Activated CD4-positive, alpha-beta T cell treated with anti-CD3 and anti-CD28 coated beads, Interleukin-2, amount 50 U/mL, for 24 hours (primary cell): ENCODE measurements around the gene GMEB2.

ENCODE experiments used
- DNase-seq, 2 donors: peaks; one replicate each; pipeline ENCODE4 v3.0.0-alpha.2; 2020; ENCODE audit warnings: low read depth in 1 of 2, low spot score in 1 of 2

Gene GMEB2

GRCh38 chr20:63547725-63548480 is 79.0 kb downstream of the GMEB2 start, which contains the start of gene SRMS:
Gene SRMS, minus strand, starts transcription at chr20:63547749. Its CDS starts 286 bp downstream, at chr20:63547463.
- DNase-seq: no peak

GRCh38 chr20:63546956-63547724 is 79.8 kb downstream of the GMEB2 start:
- DNase-seq: no peak

DNA sequence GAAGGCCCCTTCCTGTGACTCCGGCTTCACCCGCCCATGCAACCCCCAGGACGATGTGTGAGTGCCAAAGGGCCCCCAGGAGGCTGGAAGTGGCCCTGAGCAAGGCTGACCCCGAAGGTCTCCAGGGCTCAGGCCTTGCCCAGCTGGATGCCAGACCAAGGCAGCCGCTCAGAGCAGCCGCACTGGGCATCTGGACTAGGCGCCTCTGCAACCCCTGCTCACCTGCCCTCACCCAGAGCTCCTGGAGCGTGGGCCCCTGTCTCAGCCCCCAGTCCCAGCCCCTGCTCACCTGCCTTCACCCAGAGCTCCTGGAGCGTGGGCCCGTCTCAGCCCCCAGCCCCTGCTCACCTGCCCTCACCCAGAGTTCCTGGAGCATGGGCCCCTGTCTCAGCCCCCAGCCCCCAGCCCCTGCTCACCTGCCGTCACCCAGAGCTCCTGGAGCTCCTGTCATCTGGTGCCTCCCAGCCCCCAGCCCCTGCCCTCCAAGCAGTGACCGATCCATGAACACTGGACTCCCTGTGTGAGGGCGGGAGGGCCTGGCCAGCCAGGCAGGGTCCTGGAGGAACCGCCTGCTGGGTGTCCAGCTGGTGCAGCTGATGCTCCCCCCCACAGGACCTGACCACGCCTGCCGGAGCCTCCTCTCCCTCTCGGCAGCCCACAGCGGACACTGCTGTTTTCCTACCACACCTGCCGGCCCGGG is 80.5 kb downstream of the GMEB2 start:
- no peak for DNase-seq

DNA sequence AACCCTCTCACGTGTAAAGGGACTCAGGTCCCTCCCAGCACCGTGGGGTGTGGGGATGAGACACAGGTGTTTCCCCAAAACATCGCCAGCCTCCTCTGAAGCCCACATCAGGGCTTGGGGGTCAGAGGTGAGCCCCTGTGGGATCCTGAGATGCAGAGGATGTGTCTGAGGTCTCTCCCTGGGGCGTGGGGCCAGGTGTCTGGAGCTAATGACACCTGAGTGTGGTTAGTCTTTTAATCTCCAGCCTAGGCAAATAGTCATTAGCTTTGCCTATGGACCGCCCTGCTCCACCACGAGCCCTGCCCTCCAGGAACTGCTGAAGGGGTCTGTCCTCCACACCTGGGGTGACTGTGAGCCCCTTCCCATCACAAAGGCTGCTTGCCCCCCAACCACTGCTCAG is 81.1 kb downstream of the GMEB2 start:
- DNase-seq: no peak

DNA sequence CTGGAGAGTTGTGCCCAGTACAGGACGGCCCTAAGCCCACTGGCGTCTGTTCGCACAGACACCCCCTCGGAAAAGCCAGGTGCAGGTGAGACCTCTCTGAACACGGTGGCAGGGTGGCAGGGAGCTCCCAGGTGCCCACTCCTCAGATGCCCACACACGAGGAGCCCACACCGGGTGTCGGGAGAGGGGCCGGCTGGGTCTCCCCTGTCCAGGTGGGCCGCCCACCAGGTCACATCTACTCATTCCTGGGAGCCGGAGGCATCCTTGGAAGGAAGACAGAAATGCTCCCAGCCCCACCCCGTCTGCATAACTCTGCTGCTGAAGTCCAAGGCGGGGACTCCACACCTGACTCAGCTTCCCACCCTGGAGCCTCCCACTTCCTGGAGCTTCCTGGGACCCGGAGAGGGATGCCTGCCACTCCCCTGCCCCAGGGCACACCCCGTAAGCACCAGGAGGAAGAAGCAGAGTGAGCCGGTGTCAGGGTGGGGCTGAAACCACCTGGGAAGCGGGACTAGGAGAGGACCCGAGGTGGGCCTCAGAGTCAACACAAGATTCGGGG is 81.9 kb downstream of the GMEB2 start:
- DNase-seq: no peak

DNA sequence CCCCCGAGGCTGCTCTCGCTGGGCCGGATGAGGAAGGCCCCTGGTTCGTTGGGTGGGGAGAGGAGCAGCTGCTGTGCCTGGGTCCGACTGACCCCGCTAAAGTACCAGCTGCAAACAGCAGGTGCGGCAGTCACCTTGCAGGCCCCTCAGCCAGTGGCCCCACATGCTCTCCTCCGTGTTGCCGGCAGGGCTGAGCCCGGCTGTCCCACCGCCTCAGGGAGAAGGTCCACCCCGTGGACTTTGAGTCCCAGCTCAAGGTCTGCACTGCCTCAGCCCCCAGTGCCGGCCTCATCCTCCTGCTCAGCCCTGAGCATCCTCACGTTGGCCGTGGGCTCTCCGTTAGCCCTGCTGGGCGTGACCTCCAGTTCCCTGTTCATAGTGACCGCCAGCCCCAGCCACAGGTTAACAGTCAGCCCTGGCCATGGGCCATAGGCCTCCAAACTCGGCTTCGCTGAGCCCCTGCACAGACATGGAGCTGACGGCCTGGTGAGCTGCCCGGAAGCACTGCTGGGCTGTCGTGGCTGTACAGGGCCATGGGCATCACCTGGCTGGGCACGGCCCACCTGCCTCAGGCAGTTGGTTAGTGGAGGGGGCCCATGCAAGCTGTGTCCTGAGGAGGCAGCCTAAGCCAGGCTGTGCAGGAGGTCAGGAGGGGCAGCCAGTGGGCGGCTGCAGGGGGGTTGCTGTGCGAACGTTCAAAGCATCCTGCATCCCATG is 82.5 kb downstream of the GMEB2 start:
- DNase-seq: no peak

- DNase-seq: no peak
Measured at GRCh38 chr20:63543733-63544132, 83.2 kb downstream of the GMEB2 start.

DNA sequence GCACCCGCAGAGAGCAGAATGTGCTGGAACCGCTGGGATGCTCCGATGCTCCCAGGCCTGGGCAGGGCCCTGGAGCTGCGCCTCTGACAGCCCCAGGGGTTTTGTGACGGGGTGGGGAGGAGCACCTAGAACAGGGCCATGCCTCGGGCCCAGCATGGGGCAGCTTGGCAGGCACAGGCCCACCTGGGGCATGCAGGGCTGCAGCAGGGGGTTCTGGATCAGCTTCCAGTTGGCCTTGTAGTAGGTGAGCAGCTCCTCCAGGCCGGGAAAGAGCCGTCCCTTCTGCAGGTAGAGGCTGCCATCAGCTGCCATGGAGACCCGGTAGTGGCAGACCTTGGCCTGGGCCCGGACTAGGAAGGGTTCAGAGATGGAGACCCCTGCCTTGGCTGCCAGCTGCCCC is 83.8 kb downstream of the GMEB2 start:
- no peak for DNase-seq

DNA sequence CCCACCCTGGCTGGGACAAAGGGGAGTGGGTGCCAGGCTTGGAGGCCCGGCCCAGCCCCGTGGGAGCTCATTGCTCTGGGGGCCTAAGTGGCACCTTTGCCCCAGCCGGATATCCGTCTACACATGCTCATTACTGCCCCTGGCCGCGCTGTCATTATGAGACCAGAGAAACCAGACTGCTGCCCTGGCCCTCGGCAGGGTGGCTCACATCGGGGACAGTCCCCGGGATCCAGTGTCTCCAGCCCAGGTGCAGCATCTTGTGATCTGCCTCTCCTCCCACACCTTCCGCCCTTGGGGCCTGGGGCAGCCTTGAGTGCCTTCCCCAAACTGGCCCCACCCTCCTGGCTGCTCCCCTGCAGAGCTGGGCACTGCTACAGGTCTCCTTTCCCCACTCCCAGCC is 84.2 kb downstream of the GMEB2 start:
- DNase-seq: no peak

DNA sequence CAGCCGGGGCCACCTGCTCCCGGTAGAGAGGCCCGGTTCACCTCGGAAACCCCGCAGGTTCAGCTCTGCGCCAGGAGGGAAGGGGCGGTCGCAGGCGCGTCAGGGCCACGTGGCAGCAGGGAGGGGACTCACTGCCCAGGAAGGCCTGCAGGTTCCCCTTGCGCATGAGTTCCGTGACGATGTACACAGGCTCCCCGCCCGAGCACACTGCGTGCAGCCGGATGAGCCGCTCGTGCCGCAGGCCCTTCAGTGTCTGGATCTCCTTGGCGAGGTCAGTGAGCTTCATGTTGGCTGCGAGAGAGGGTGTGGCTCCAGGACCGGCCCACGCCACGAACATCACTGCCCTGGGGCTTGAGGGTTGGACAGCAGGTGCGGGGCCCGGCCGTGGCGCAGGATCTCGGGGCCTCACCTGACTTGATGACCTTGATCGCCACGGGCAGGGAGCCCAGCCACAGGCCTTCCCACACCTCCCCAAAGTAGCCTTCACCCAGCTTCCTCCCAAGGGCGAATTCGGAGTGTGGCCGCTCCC is 84.8 kb downstream of the GMEB2 start:
- no peak for DNase-seq

DNA sequence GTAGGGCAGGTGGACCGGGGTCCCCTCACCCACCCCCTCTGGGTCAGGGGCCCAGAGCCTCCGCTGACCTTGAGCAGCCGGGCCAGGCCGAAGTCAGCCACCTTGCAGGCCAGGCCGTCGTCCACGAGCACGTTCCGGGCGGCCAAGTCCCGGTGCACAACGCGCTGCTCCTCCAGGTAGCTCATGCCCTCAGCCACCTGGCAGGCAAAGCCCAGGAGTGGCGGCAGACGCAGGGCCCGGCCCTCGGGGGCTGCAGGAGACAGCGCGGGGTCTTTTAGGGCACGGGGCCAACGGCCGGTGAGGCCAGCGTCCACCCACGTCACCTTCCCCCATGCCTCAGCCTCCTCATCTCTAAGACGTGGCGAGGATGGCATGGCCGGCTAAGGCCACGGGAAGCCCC is 85.5 kb downstream of the GMEB2 start:
- DNase-seq: no peak

DNA sequence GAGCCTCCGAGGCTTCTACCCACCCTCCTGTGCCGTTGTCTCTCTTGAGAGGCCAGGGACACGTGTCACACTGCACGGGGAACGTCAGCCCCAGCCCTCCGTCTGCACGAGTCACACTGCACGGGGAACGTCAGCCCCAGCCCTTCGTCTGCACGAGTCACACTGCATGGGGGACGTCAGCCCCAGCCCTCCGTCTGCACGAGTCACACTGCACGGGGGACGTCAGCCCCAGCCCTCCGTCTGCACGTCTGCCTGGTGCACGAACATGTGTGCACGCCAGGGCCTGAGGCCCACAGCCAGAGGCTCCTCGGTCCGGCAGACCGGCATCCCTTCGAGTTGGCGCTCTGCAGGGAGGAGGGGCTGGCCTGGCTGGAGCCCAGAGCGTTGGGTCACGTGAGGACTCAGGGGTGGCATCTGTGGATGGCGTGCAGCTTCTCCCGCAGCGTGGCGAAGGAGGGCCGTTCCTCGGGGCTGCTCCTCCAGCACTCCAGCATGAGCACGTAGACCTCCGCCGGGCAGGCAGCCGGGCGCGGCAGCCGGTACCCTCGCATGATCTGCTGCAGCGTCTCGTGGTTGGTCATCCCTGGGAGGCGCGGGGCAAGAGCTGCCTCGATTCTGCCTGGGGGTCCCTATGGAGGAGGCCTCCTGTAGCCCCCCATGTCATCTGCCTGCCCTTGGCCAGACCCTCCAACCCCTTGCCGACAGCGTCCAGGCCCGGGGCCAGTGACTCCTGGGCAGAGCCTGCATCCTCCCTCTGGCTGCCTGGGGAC is 86.3 kb downstream of the GMEB2 start:
- DNase-seq: no peak

GRCh38 chr20:63539441-63540370 is 87.2 kb downstream of the GMEB2 start:
- DNase-seq: no peak

GRCh38 chr20:63539092-63539430 is 87.8 kb downstream of the GMEB2 start:
- DNase-seq: no peak

DNA sequence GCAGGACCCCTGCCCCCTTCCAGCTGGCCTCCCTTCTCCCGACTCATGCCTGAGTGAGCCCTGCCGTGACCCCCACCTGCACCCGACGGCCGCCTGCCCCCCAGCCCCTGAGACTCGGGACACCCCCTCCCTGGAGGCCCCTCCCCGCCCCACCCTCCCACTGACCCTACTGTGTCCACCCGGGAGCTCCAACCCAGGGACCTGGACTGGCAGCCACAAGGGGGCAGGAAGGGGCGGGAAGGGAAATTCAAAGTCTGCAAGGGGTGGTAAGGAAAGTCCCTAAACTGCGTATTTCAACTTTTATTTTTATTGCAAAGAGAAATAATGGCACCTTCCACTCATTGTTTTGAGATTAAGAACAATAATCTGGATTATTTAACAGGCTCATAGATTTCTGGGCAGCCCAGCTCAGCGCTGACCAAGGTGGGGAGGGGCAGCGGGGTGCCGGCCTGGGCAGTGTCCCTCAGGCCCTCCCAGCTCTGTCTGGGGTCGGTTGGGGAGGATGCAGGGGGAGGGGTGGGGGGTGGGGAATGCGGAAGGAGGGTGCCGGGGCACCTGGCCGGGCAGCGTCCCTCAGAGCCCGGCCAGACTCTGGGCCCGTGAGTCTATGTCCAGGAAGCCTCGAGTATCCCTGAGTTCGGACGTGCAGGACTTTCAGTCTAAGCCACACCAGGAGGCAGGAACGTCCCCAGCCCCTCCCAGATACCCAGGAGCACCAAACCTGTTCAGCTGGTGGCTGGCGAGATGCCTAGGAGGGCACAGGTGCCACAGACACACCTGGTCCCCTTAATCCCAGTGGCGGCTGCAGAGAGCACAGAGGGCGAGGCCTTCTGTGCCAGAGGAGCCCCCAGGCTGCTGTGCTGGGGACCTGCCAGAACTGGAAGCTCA is 88.5 kb downstream of the GMEB2 start:
- DNase-seq: no peak
